K562 (cell line): ENCODE results near the gene MYH7B. TPM values are rescaled to one million over a fixed set of nuclear protein-coding genes. Genes with fewer than 3 reads are reported as not detected.

Source experiments
- ATAC-seq: fragments of 200-7000 bp; cut with Tn5 transposase; 3 replicates; pipeline ENCODE4 v1.9.1; 2020; ENCODE audit warnings: moderate library complexity
- BruUV-seq: library from RNA; stranded (reverse); fragments of 400-500 nt; replicated peaks from 2 replicates; lab custom pipeline; 2021; lab: Mats Ljungman, UMichigan
- CTCF ChIA-PET: fragments of 300-600 bp; formaldehyde crosslinking; extraction: SDS; loops from one replicate; lab custom pipeline; 2021; ENCODE audit warnings: low intra/inter-chr PET ratio; lab: Yijun Ruan, JAX
- POLR2A ChIA-PET: fragments of 300-600, 350-650 bp; sonication (Branson Sonifier 250); formaldehyde crosslinking; extraction: SDS; loops from one replicate; lab custom pipeline; 2021; ENCODE audit warnings: antibody characterized with exemption, inconsistent platforms; lab: Yijun Ruan, JAX
- DNase-seq, 4 experiments: peaks; one replicate each; pipeline versions ENCODE4 v3.0.0 to v3.0.0-alpha.2; 2011 to 2018; ENCODE audit warnings: low spot score in 3 of 4, mixed read lengths in 3 of 4; ENCODE audit errors: extremely low read depth in 1 of 4
- FAIRE-seq: peaks from 2 replicates; lab custom pipeline; 2011; peaks lifted over from hg19 to GRCh38; lab: Jason Lieb, UNC
- H2AFZ ChIP-seq: 2 replicates; pipeline ENCODE4 v1.6.0; 2011; ENCODE audit warnings: low read depth, low read length, control low read depth, inconsistent platforms
- H3K27ac ChIP-seq: fragments of 200-600 bp; 3 replicates; pipeline ENCODE4 v1.8.0; 2011; ENCODE audit warnings: low read depth, mild to moderate bottlenecking, control low read depth, inconsistent platforms, low read length, moderate library complexity, mixed read lengths; ENCODE audit errors: extremely low read depth
- H3K27me3 ChIP-seq, 2 experiments: fragments of 300-600 bp in 1 of 2; 2 replicates in 1 of 2; 3 replicates in 1 of 2; pipeline versions ENCODE4 v1.6.0 to v1.8.0; 2011; ENCODE audit warnings: inconsistent platforms in 2 of 2, low read length in 2 of 2, mild to moderate bottlenecking in 1 of 2, mixed read lengths in 1 of 2, moderate library complexity in 1 of 2; ENCODE audit not compliant: control insufficient read depth in 2 of 2, insufficient read depth in 2 of 2
- H3K36me3 ChIP-seq: fragments of 300-600 bp; 3 replicates; pipeline ENCODE4 v1.8.0; 2011; ENCODE audit warnings: mild to moderate bottlenecking, low read length, inconsistent platforms; ENCODE audit not compliant: control insufficient read depth, insufficient read depth
- H3K4me1 ChIP-seq, 2 experiments: fragments of 200-600 bp in 1 of 2; replicated peaks in 1 of 2; 2 replicates in 1 of 2; 3 replicates in 1 of 2; pipeline versions ENCODE4 v1.5.1 to v1.8.0; 2011; ENCODE audit warnings: inconsistent platforms in 2 of 2, low read length in 2 of 2, mild to moderate bottlenecking in 1 of 2, mixed read lengths in 1 of 2, moderate library complexity in 1 of 2; ENCODE audit not compliant: control insufficient read depth in 2 of 2, insufficient read depth in 2 of 2
- H3K4me2 ChIP-seq: 2 replicates; pipeline ENCODE4 v1.6.1; 2011; ENCODE audit warnings: low read length, control low read depth, inconsistent platforms, mixed read lengths; ENCODE audit not compliant: insufficient read depth
- H3K4me3 ChIP-seq: fragments of 200-600 bp; sonication (generic), shearing (Covaris generic); 2 replicates; pipeline ENCODE4 v1.5.1; 2016; ENCODE audit warnings: control low read depth, inconsistent platforms
- H3K79me2 ChIP-seq: fragments of 200-600 bp; 3 replicates; pipeline ENCODE4 v1.8.0; 2011; ENCODE audit warnings: low read length, inconsistent platforms; ENCODE audit not compliant: control insufficient read depth, insufficient read depth
- H3K9ac ChIP-seq, 2 experiments: 2 replicates each; pipeline versions ENCODE4 v1.6.0 to v1.6.1; 2011; ENCODE audit warnings: low read depth in 2 of 2, low read length in 2 of 2, control low read depth in 1 of 2, inconsistent platforms in 1 of 2, mild to moderate bottlenecking in 1 of 2, mixed read lengths in 1 of 2; ENCODE audit not compliant: insufficient read depth in 1 of 2
- H3K9me1 ChIP-seq: one replicate; pipeline ENCODE4 v1.6.0; 2011; ENCODE audit warnings: inconsistent platforms, mild to moderate bottlenecking, low read length, moderate library complexity; ENCODE audit not compliant: control insufficient read depth, insufficient read depth
- H3K9me3 ChIP-seq: replicated peaks from 2 replicates; pipeline ENCODE4 v1.5.1; 2011; ENCODE audit warnings: low read depth, low read length, inconsistent platforms; ENCODE audit not compliant: control insufficient read depth, insufficient read depth
- H4K20me1 ChIP-seq: replicated peaks from 2 replicates; pipeline ENCODE4 v1.6.1; 2011; ENCODE audit warnings: low read length, inconsistent platforms, mixed read lengths; ENCODE audit not compliant: control insufficient read depth, insufficient read depth
- IRF2 ChIP-seq: sonication (generic); formaldehyde crosslinking; IDR thresholded peaks from 2 replicates; pipeline ENCODE4 v1.8.1; 2022; ENCODE audit warnings: mild to moderate bottlenecking, missing genetic modification reagents
- MTA2 ChIP-seq: fragments of 450-650 bp; IDR thresholded peaks from 2 replicates; pipeline ENCODE4 v1.6.1; 2016; ENCODE audit warnings: low read depth
- RBM22 ChIP-seq: fragments of 200-400 bp; formaldehyde crosslinking; IDR thresholded peaks from 2 replicates; pipeline ENCODE4 v1.6.1; 2018; ENCODE audit warnings: low read length, low read depth; ENCODE audit not compliant: poor library complexity, severe bottlenecking
- SIX5 ChIP-seq, 2 experiments: IDR thresholded peaks; 2 replicates each; pipeline ENCODE4 v1.6.1; 2011; ENCODE audit warnings: low read length in 2 of 2, borderline replicate concordance in 1 of 2, low read depth in 1 of 2, mild to moderate bottlenecking in 1 of 2, moderate library complexity in 1 of 2; ENCODE audit not compliant: insufficient read depth in 1 of 2
- TSHZ1 ChIP-seq: fragments of 250-450 bp; sonication (Bioruptor Pico); IDR thresholded peaks from 2 replicates; pipeline ENCODE4 v1.4.0; 2020; ENCODE audit warnings: mild to moderate bottlenecking, moderate library complexity
- WGBS: fragments of 100-300 bp; shearing (Covaris generic); methylation state at CpG from one replicate; pipeline ENCODE4 v1.1.6; 2016; ENCODE audit warnings: low coverage, mixed read lengths; ENCODE audit not compliant: insufficient coverage; ENCODE audit errors: missing lambda C conversion rate; 5-methylcytosine and 5-hydroxymethylcytosine counted together
- in situ Hi-C: fragments of 300-500 bp; cut with MboI; formaldehyde crosslinking; loops from 4 replicates; pipeline ENCODE4 v1.15.0; 2018; ENCODE audit warnings: inconsistent platforms, mixed read lengths
- intact Hi-C: fragments of 100-400 bp; cut with micrococcal nuclease; formaldehyde crosslinking; loops from 2 replicates; pipeline ENCODE4 v1.14.2; 2022
- polyA plus RNA-seq, 8 experiments: library from polyadenylated mRNA; depleted of rRNA in 4 of 8; stranded (reverse) in 5 of 8; unstranded in 3 of 8; fragments of >200 nt; fragmentation: Nextera tagmentation in 2 of 8; fragmentation: Illumina TruSeq in 1 of 8; extraction: Ambion mirVana in 2 of 8; extraction: Trizol in 1 of 8; gene quantifications; 2 replicates each; pipeline versions ENCODE4 v1.2.1 to v1.2.3, GENCODE V29; 2011 to 2014; ENCODE audit warnings: inconsistent platforms in 1 of 8, missing spikeins in 1 of 8
- total RNA-seq, 7 experiments: library from RNA; depleted of rRNA in 6 of 7; stranded (reverse); fragments of >200 nt in 6 of 7; fragmentation: Illumina TruSeq in 2 of 7; extraction: Trizol in 2 of 7; gene quantifications; 2 replicates each; pipeline versions ENCODE4 v1.2.1 to v1.2.3, GENCODE V29; 2011 to 2021; ENCODE audit warnings: low replicate concordance in 1 of 7
- TF ChIP-seq, protein P1 (sequence below): sonication (generic); formaldehyde crosslinking; IDR thresholded peaks from 2 replicates; pipeline ENCODE4 v1.8.0; 2022; ENCODE audit warnings: mild to moderate bottlenecking, missing genetic modification reagents

The MYH7B gene
- total and polyA plus RNA-seq, 9 of the 15 experiments (the other 6 are each of a cell fraction or from before 2014, with no cell fraction given), result 0.07 to 0.34 (median 0.13) TPM; not detected in 3

GRCh38 chr20:34970193-34970840, 14.6 kb downstream of the MYH7B start:
- POLR2A ChIA-PET, result interaction anchor here (0.6 to 3.6 kb wide), 5 partner anchors 14 to 520 kb away, joined by 3 to 12 read pairs (median 3); partner anchors contain the start of genes GSS and MYH7B

More at GRCh38 chr20:34970193-34970840, 14.6 kb downstream of the MYH7B start:
- DNase-seq, result no peak
- TF ChIP-seq RBM22 (no peak), SIX5 (IDR thresholded peaks at IDR 0.05; ENCODE audit: borderline replicate concordance in 1 of 2, insufficient read depth in 1 of 2, low read depth in 1 of 2, low read length in 2 of 2) (no peak), TSHZ1 (CRISPR knock-in tag) (no peak), MTA2 (no peak), IRF2 (CRISPR knock-in tag) (0 out of 2 replicates have a peak, but pooled peaks have one; percentile 32)
- TF ChIP-seq, protein P1, sequence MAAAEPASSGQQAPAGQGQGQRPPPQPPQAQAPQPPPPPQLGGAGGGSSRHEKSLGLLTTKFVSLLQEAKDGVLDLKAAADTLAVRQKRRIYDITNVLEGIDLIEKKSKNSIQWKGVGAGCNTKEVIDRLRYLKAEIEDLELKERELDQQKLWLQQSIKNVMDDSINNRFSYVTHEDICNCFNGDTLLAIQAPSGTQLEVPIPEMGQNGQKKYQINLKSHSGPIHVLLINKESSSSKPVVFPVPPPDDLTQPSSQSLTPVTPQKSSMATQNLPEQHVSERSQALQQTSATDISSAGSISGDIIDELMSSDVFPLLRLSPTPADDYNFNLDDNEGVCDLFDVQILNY (CRISPR knock-in tag), result no peak
- Histone ChIP-seq H2AFZ (no peak overlapping the region), H3K4me3 (no peak overlapping the region), H3K9ac (0 out of 4 replicates have a peak overlapping the region, but pooled peaks of 1 of the 2 experiments have one; percentile 33), H3K36me3 (no peaks in the 10 kb centered on the region), H3K4me2 (no peak overlapping the region), H4K20me1 (no peaks in the 10 kb centered on the region), H3K9me3 (no peaks in the 10 kb centered on the region), H3K27me3 (no peaks in the 10 kb centered on the region), H3K27ac (no peak overlapping the region), H3K4me1 (peaks cover 5 to 9% of the 10 kb centered on the region in 2 experiments; a peak in 3 of 5 replicates), H3K79me2 (no peaks in the 10 kb centered on the region), H3K9me1 (no peaks in the 10 kb centered on the region)
- intact Hi-C loops (no loop called here), in situ Hi-C loops (no loop called here)
- 73% methylated on average over 7 of the region's 7 CpGs for WGBS
- CTCF ChIA-PET, result no interaction called here
- BruUV-seq, result no TSS peak
- ATAC-seq, result no peak
- no peak for FAIRE-seq
